A673 (cell line): ENCODE data around the gene CCDC6. TPM values are rescaled to one million over a fixed set of nuclear protein-coding genes. Genes with fewer than 3 reads are reported as not detected.
A peak's percentile ranks its signal among the peaks of the same experiment; 100 is the strongest.

ENCODE experiments used
- BruUV-seq: library from RNA; stranded (reverse); fragments of 400-500 nt; replicated peaks from 2 replicates; lab custom pipeline; 2021; lab: Mats Ljungman, UMichigan
- CTCF ChIA-PET: fragments of 300-600 bp; sonication (Branson Sonifier 250); formaldehyde crosslinking; loops from one replicate; lab custom pipeline; 2022; ENCODE audit warnings: antibody characterized with exemption; lab: Charles Lee
- POLR2A ChIA-PET: fragments of 300-600 bp; sonication (Branson Sonifier 250); formaldehyde crosslinking; loops from one replicate; lab custom pipeline; 2022; ENCODE audit warnings: antibody characterized with exemption; ENCODE audit not compliant: low non-redundant PET; lab: Charles Lee
- DNase-seq: peaks from one replicate; pipeline ENCODE4 v3.0.0-alpha.2; 2015; ENCODE audit warnings: low spot score
- H3K27ac ChIP-seq: fragments of 200-600 bp; sonication (generic); 2 replicates; pipeline ENCODE4 v1.5.1; 2016; ENCODE audit warnings: mixed run types, low read depth, mild to moderate bottlenecking, mixed read lengths, antibody characterized with exemption, low read length; ENCODE audit not compliant: poor library complexity, severe bottlenecking
- H3K27me3 ChIP-seq: fragments of 200-600 bp; sonication (generic); replicated peaks from 2 replicates; pipeline ENCODE4 v1.6.1; 2017; ENCODE audit warnings: mixed run types, low read depth, mild to moderate bottlenecking, mixed read lengths, antibody characterized with exemption, low read length; ENCODE audit not compliant: insufficient read depth, poor library complexity
- H3K36me3 ChIP-seq: fragments of 200-600 bp; sonication (generic); 2 replicates; pipeline ENCODE4 v1.6.1; 2016; ENCODE audit warnings: mixed run types, mild to moderate bottlenecking, mixed read lengths, antibody characterized with exemption, low read length; ENCODE audit not compliant: insufficient read depth, poor library complexity, severe bottlenecking
- H3K4me1 ChIP-seq: fragments of 200-600 bp; sonication (generic); 2 replicates; pipeline ENCODE4 v1.6.1; 2017; ENCODE audit warnings: mixed run types, mild to moderate bottlenecking, mixed read lengths, antibody characterized with exemption, low read length; ENCODE audit not compliant: insufficient read depth, poor library complexity, severe bottlenecking
- H3K4me3 ChIP-seq: fragments of 200-600 bp; sonication (generic); 2 replicates; pipeline ENCODE4 v1.5.1; 2016; ENCODE audit warnings: low read depth, mixed run types, mild to moderate bottlenecking, mixed read lengths, low read length; ENCODE audit not compliant: poor library complexity, severe bottlenecking
- H3K9me3 ChIP-seq: fragments of 200-600 bp; sonication (generic); 2 replicates; pipeline ENCODE4 v1.6.1; 2016; ENCODE audit warnings: mixed run types, low read depth, mild to moderate bottlenecking, mixed read lengths, antibody characterized with exemption, low read length; ENCODE audit not compliant: poor library complexity, severe bottlenecking
- EZH2 ChIP-seq: fragments of 200-600 bp; sonication (generic); IDR thresholded peaks from 2 replicates; pipeline ENCODE4 v1.6.1; 2017; ENCODE audit warnings: borderline replicate concordance, low read depth, mild to moderate bottlenecking, mixed read lengths, antibody characterized with exemption, low read length; ENCODE audit not compliant: poor library complexity, severe bottlenecking
- intact Hi-C: fragments of 100-400 bp; cut with micrococcal nuclease; formaldehyde crosslinking; loops from one replicate; pipeline ENCODE4 v1.10.0; 2022; ENCODE audit not compliant: unreplicated experiment
- total RNA-seq: library from RNA; stranded (reverse); gene quantifications from 2 replicates; pipeline ENCODE4 v1.2.3, GENCODE V29; 2021
- TF ChIP-seq, protein P1 (sequence below): fragments of 300-800, 200-600 bp; sonication (generic); conservative IDR thresholded peaks from 2 replicates; pipeline ENCODE4 v1.5.1; 2017; ENCODE audit warnings: low read depth, mild to moderate bottlenecking, antibody characterized with exemption, low read length, moderate library complexity, mixed read lengths

The CCDC6 gene
- total RNA-seq, 1 experiment from 2014 or later = 28.1 TPM

GRCh38 chr10:59907918-59908807 is 1.8 kb upstream of the CCDC6 start:
- DNase-seq = peak; percentile 88

GRCh38 chr10:59907537-59907917 is 1.2 kb upstream of the CCDC6 start:
- Histone ChIP-seq H3K4me1 (peaks cover 17% of the 10 kb centered on the region), H3K9me3 (no peaks in the 10 kb centered on the region), H3K36me3 (no peaks in the 10 kb centered on the region), H3K27me3 (no peaks in the 10 kb centered on the region), H3K27ac (peak overlapping the region; percentile 85), H3K4me3 (peak overlapping the region; percentile 97)
- DNase-seq = peak; percentile 11
- ChIA-PET CTCF (no interaction called here), POLR2A (interaction anchor here (0.6 kb wide), 1 partner anchor 835 kb away, joined by 15 read pairs; no protein-coding TSS in a partner anchor)
- intact Hi-C loops = loop anchor here (5.0 kb wide), 2 partner anchors 100 to 280 kb away; no protein-coding TSS in a partner anchor
- BruUV-seq = no TSS peak
- TF ChIP-seq EZH2 = no peak

More at GRCh38 chr10:59907918-59908807, 1.8 kb upstream of the CCDC6 start:
- TF ChIP-seq, protein P1, sequence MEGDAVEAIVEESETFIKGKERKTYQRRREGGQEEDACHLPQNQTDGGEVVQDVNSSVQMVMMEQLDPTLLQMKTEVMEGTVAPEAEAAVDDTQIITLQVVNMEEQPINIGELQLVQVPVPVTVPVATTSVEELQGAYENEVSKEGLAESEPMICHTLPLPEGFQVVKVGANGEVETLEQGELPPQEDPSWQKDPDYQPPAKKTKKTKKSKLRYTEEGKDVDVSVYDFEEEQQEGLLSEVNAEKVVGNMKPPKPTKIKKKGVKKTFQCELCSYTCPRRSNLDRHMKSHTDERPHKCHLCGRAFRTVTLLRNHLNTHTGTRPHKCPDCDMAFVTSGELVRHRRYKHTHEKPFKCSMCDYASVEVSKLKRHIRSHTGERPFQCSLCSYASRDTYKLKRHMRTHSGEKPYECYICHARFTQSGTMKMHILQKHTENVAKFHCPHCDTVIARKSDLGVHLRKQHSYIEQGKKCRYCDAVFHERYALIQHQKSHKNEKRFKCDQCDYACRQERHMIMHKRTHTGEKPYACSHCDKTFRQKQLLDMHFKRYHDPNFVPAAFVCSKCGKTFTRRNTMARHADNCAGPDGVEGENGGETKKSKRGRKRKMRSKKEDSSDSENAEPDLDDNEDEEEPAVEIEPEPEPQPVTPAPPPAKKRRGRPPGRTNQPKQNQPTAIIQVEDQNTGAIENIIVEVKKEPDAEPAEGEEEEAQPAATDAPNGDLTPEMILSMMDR = no peak
- TF ChIP-seq EZH2 = no peak
- Histone ChIP-seq H3K36me3 (no peaks in the 10 kb centered on the region), H3K9me3 (no peaks in the 10 kb centered on the region), H3K27ac (peak overlapping the region; percentile 85), H3K4me3 (peak overlapping the region; percentile 97), H3K4me1 (peaks cover 17% of the 10 kb centered on the region), H3K27me3 (no peaks in the 10 kb centered on the region)
- intact Hi-C loops = loop anchor here (5.0 kb wide), 2 partner anchors 101 to 281 kb away; no protein-coding TSS in a partner anchor
- CTCF ChIA-PET = interaction anchor here (0.6 to 1.0 kb wide), 3 partner anchors 101 to 1221 kb away, joined by 3 to 4 read pairs (median 3); no protein-coding TSS in a partner anchor
- POLR2A ChIA-PET = interaction anchor here (0.6 kb wide), 1 partner anchor 835 kb away, joined by 15 read pairs; no protein-coding TSS in a partner anchor
- no TSS peak for BruUV-seq

GRCh38 chr10:59905731-59906416 is 482 bp downstream of the CCDC6 start:
- Histone ChIP-seq H3K27me3 (no peaks in the 10 kb centered on the region), H3K36me3 (no peaks in the 10 kb centered on the region), H3K9me3 (no peaks in the 10 kb centered on the region), H3K4me3 (peak overlapping the region; percentile 97), H3K27ac (peak overlapping the region; percentile 85), H3K4me1 (peaks cover 17% of the 10 kb centered on the region)
- ChIA-PET POLR2A (interaction anchor here (0.6 kb wide), 1 partner anchor 281 kb away, joined by 14 read pairs; no protein-coding TSS in a partner anchor), CTCF (no interaction called here)
- TF ChIP-seq, protein P1 = no peak
- no peak for TF ChIP-seq EZH2
- intact Hi-C loops = loop anchor here (5.0 kb wide), 2 partner anchors 99 to 279 kb away; no protein-coding TSS in a partner anchor
- BruUV-seq = no TSS peak
- no peak for DNase-seq
